Heart left ventricle (tissue), 16 donors: ENCODE data around the gene GABBR2. TPM values are rescaled to one million over a fixed set of nuclear protein-coding genes. Genes with fewer than 3 reads are reported as not detected.
A peak's percentile ranks its signal among the peaks of the same experiment; 100 is the strongest.

Experiments
- ATAC-seq, 4 donors: fragments of 200-7000 bp; cut with Tn5 transposase; one replicate each; pipeline ENCODE4 v1.9.1; 2020 to 2022; ENCODE audit warnings: moderate library complexity in 4 of 4, mild to moderate bottlenecking in 3 of 4, moderate number of reproducible peaks in 1 of 4
- DNase-seq, 5 donors: peaks; one replicate each; pipeline ENCODE4 v3.0.0-alpha.2; 2020
- H3K27ac ChIP-seq, 12 donors: fragments of 200-600 bp; sonication (generic) in 4 of 12; one replicate each; pipeline versions ENCODE4 v1.5.0 to v1.8.0; 2016 to 2022; ENCODE audit warnings: mild to moderate bottlenecking in 2 of 12
- H3K27me3 ChIP-seq, 9 donors: fragments of 200-600 bp; sonication (generic) in 2 of 9; one replicate each; pipeline versions ENCODE4 v1.5.1 to v1.8.0; 2016 to 2022; ENCODE audit warnings: mild to moderate bottlenecking in 3 of 9
- H3K36me3 ChIP-seq, 9 donors: fragments of 200-600 bp; sonication (generic) in 2 of 9; one replicate each; pipeline versions ENCODE4 v1.5.0 to v1.8.0; 2018 to 2022; ENCODE audit warnings: mild to moderate bottlenecking in 2 of 9
- H3K4me1 ChIP-seq, 12 donors: fragments of 200-600 bp; sonication (generic) in 4 of 12; one replicate each; pipeline versions ENCODE4 v1.5.0 to v1.8.0; 2016 to 2022; ENCODE audit warnings: mild to moderate bottlenecking in 3 of 12
- H3K4me3 ChIP-seq, 12 donors: fragments of 200-600 bp; sonication (generic) in 4 of 12; one replicate each; pipeline versions ENCODE4 v1.5.0 to v1.8.0; 2017 to 2022; ENCODE audit warnings: mild to moderate bottlenecking in 9 of 12, moderate library complexity in 4 of 12
- H3K9me3 ChIP-seq, 12 donors: fragments of 200-600 bp; sonication (generic) in 4 of 12; one replicate each; pipeline versions ENCODE4 v1.5.0 to v1.8.0; 2016 to 2022; ENCODE audit warnings: mild to moderate bottlenecking in 1 of 12
- POLR2A ChIP-seq, 2 donors: fragments of 450-650 bp; IDR thresholded peaks; one replicate each; pipeline ENCODE4 v1.6.1; 2017; ENCODE audit warnings: antibody characterized with exemption in 2 of 2, mild to moderate bottlenecking in 2 of 2, moderate library complexity in 2 of 2
- WGBS, 4 donors: extraction: QIAGEN DNeasy Blood & Tissue Kit in 2 of 4; methylation state at CpG; one replicate each; pipeline versions ENCODE4 v1.1.5 to v1.1.7; 2013 to 2018; 5-methylcytosine and 5-hydroxymethylcytosine counted together
- intact Hi-C, 10 donors: fragments of 100-400 bp; cut with DNase I; formaldehyde crosslinking; loops; one replicate each; pipeline versions ENCODE4 v1.11.1 to v1.14.2; 2022
- polyA plus RNA-seq, 2 donors: library from polyadenylated mRNA; stranded (reverse); fragments of 200-250 nt; gene quantifications; one replicate each; pipeline ENCODE4 v1.2.3, GENCODE V29; 2013
- total RNA-seq, 9 donors: library from RNA; depleted of rRNA in 2 of 9; stranded (reverse); fragments of >200 nt in 2 of 9; fragmentation: NEBNext Ultra II Directional in 3 of 9; extraction: Animal tissue kit (Norgen Biotek cat#: 25700) in 3 of 9; gene quantifications; one replicate each; pipeline versions ENCODE4 v1.1.0 to v1.2.4, GENCODE V29; 2016 to 2023
- TF ChIP-seq, protein P1 (sequence below), 12 donors: fragments of 200-600 bp; sonication (generic) in 4 of 12; IDR thresholded peaks; one replicate each; pipeline versions ENCODE4 v1.5.0 to v1.8.0; 2018 to 2022; ENCODE audit warnings: antibody characterized with exemption in 12 of 12, mild to moderate bottlenecking in 5 of 12
- donor health status: ischemic (EF 13 %, LVEDD 7.1; RV severe dilation, severe dysfunction).
- donor health status: healthy with polysubstance abuse.
- donor health status: DM: no; HTN: yes; CAD: no.
- donor health status: DM: no; HTN: no; CAD: no.
- donor health status: ischemic (EF 25% LVEDD 6.9; RV normal size, moderate dysfunction).
- donor health status: ischemic (EF 25% LVEDD 5.7; RV mildly dilated, moderate dysfunction).
- donor health status: healthy.
- donor health status: DM: yes; HTN: yes; CAD: no.
- donor health status: ischemic (EF 35%, LVEDD 5.7; RV mildly dilated, moderate dysfunction).
- donor health status: nonischemic (EF 11% LVEDD 7.7; RV severe dilation, severe dysfunction).
- donor health status: DM: yes; HTN: yes; CAD: no.
- donor health status: PGD.
- donor health status: ischemic (EF 29% LVEDD 5.4; RV normal size, mild dysfunction).
- donor health status: nonischemic (EF 23%, LVEDD 6.1; RV moderate dilation, normal function).

GABBR2 gene
- total and polyA plus RNA-seq, 11 donors: 0.11 to 3.4 (median 0.58) TPM

DNA sequence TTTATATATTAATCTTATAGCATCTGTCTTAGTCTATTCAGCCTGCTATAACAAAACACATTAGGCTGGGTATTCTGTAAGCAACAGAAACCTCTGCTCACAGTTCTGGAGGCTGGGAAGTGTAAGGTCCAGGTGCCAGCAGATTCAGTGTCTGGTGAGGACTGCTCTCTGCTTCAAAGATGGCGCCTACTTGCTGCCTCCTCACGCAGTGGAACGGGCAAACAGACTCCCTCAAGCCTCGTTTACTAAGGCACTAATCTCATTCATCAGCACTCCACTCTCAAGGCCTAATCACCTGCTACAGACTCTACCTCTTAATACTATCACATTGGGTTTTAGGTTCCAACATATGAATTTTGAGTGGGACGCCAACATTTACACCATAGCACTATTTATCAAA lies 448.1 kb downstream of the GABBR2 start:
- intact Hi-C loops: loop anchor here in 7 of 10 donors (2.0 to 5.0 kb wide), 6 partner anchors 54 to 548 kb away; partner anchors contain the start of gene TRMO (in 1 of the 7)
- no peak for TF ChIP-seq POLR2A (IDR thresholded peaks at IDR 0.05)
- TF ChIP-seq, protein P1, sequence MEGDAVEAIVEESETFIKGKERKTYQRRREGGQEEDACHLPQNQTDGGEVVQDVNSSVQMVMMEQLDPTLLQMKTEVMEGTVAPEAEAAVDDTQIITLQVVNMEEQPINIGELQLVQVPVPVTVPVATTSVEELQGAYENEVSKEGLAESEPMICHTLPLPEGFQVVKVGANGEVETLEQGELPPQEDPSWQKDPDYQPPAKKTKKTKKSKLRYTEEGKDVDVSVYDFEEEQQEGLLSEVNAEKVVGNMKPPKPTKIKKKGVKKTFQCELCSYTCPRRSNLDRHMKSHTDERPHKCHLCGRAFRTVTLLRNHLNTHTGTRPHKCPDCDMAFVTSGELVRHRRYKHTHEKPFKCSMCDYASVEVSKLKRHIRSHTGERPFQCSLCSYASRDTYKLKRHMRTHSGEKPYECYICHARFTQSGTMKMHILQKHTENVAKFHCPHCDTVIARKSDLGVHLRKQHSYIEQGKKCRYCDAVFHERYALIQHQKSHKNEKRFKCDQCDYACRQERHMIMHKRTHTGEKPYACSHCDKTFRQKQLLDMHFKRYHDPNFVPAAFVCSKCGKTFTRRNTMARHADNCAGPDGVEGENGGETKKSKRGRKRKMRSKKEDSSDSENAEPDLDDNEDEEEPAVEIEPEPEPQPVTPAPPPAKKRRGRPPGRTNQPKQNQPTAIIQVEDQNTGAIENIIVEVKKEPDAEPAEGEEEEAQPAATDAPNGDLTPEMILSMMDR (IDR thresholded peaks at IDR 0.05): no peak
- peaks cover 0 to 11% (median 5%) of the 10 kb centered on the region in 12 donors for H3K4me1 ChIP-seq
- DNase-seq (no peak), ATAC-seq (no peak)
- H3K4me3 ChIP-seq: no peak overlapping the region
- no peak overlapping the region for H3K27ac ChIP-seq
- no peaks in the 10 kb centered on the region for H3K27me3 ChIP-seq
- no peaks in the 10 kb centered on the region for H3K36me3 ChIP-seq
- no peaks in the 10 kb centered on the region for H3K9me3 ChIP-seq
- 77 to 83% (median 81%) methylated on average over 5 of the region's 5 CpGs for WGBS, 4 donors

DNA sequence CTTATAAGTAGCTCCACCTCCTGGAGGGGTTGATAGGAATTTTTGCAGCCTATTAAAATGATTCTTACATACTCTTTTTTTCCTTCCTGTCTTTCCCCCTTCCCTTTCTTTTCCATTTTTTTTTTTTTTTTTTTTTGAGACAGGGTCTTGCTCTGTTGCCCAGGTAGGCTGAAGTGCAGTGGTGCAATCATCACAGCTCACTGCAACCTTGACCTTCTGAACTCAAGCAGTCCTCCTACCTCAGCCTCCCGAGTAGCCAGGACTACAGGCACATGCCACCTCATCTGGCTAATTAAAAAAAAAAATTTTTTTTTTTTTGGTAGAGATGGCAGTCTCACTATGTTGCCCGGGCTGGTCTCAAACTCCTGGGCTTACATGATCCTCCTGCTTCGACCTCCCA lies 448.9 kb downstream of the GABBR2 start:
- intact Hi-C loops: loop anchor here (2.0 to 10.0 kb wide), 9 partner anchors 53 to 555 kb away; partner anchors contain the start of genes ANP32B (in 3 of the 10), NANS (in 1 of the 10) and TRMO (in 1 of the 10)

GRCh38 chr9:98256756-98257155 lies 452.0 kb downstream of the GABBR2 start:
- DNase-seq: no peak
- Histone ChIP-seq H3K27ac (peak overlapping the region; percentile 82 to 98 (median 94)), H3K27me3 (no peaks in the 10 kb centered on the region), H3K4me1 (peaks cover 0 to 40% (median 15%) of the 10 kb centered on the region in 12 donors), H3K36me3 (peaks cover 0 to 6% (median 0%) of the 10 kb centered on the region in 9 donors), H3K4me3 (peak overlapping the region; percentile 58 to 97 (median 76)), H3K9me3 (no peaks in the 10 kb centered on the region)
- intact Hi-C loops: loop anchor here in 7 of 10 donors (2.0 to 10.0 kb wide), 5 partner anchors 179 to 552 kb away; partner anchors contain the start of genes ANP32B (in 3 of the 7), NANS (in 1 of the 7) and TRMO (in 1 of the 7)
- no peak for TF ChIP-seq POLR2A (IDR thresholded peaks at IDR 0.05)
- TF ChIP-seq, protein P1 (IDR thresholded peaks at IDR 0.05): no peak
- WGBS, 4 donors: 18 to 24% (median 22%) methylated on average over 12 of the region's 12 CpGs
- no peak for ATAC-seq

More for the DNA sequence above, 448.9 kb downstream of the GABBR2 start:
- TF ChIP-seq, protein P1 (IDR thresholded peaks at IDR 0.05): no peak
- no peak for TF ChIP-seq POLR2A (IDR thresholded peaks at IDR 0.05)
- WGBS, 4 donors: 78 to 89% (median 85%) methylated on average over 3 of the region's 3 CpGs
- no peak overlapping the region for H3K4me3 ChIP-seq
- H3K36me3 ChIP-seq: no peaks in the 10 kb centered on the region
- no peak for DNase-seq
- no peaks in the 10 kb centered on the region for H3K9me3 ChIP-seq
- no peaks in the 10 kb centered on the region for H3K27me3 ChIP-seq
- H3K4me1 ChIP-seq: peaks cover 0 to 15% (median 9%) of the 10 kb centered on the region in 12 donors
- H3K27ac ChIP-seq: no peak overlapping the region
- no peak for ATAC-seq

DNA sequence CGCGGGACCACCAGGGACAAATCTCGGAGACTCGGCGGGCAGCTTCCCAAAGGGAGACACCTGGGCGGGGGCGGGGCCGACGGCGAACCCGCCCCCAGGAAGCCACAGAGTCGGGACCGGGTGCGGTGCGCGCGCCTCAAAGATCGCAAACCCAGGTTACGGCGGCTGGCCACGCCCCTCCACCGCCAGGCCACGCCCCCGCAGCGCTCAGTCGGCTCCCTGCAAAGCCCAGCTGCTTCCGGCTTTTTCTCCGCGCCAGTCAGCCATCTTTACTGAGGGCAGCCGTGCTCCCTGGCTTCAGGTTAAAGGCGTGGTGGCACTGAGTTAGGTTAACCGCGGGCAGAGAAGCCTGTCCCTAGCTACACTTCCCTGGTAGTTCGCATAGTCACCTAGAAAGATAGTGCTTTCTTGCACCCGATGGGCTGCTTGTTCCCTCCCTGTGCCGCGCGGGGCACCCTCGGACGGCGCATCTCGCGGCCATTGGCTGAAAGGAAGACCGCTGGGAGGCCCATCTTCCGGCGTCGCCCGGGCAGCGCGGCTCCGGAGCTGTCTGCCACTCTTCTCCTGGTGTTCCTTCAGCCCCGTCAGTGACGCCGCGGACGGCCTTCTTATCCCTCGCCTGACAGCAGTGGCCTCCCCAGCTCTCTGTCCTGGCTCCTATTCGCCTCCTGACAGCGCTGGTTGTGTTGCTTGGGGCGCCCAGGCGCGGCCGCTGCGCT lies 453.0 kb downstream of the GABBR2 start, which contains the start of gene TBC1D2:
TBC1D2 (minus strand) TSS at position 72 of the 719 bp plus-strand sequence. CDS start 108 bp downstream, outside the sequence.
- Histone ChIP-seq H3K9me3 (no peaks in the 10 kb centered on the region), H3K27me3 (no peaks in the 10 kb centered on the region), H3K4me1 (peaks cover 0 to 49% (median 15%) of the 10 kb centered on the region in 12 donors), H3K27ac (peak within 1 kb of the TSS; percentile 82 to 98 (median 94)), H3K4me3 (peak within 1 kb of the TSS; percentile 58 to 97 (median 76)), H3K36me3 (peaks cover 0 to 7% (median 0%) of the 10 kb centered on the region in 9 donors)
- TF ChIP-seq, protein P1 (IDR thresholded peaks at IDR 0.05): peak in 6 of 12 donors; percentile 2 to 42 (median 12)
- TF ChIP-seq POLR2A (IDR thresholded peaks at IDR 0.05): no peak
- intact Hi-C loops: loop anchor here in 7 of 10 donors (2.0 to 10.0 kb wide), 5 partner anchors 178 to 551 kb away; partner anchors contain the start of genes ANP32B (in 3 of the 7), TRMO (in 3 of the 7) and NANS (in 1 of the 7)
- ATAC-seq: peak; percentile 95 to 98 (median 98)
- DNase-seq: peak; percentile 95 to 98 (median 95)
- 0 to 1% (median 0%) methylated on average over 39 to 64 of the region's 64 CpGs for WGBS, 4 donors
